Stimulated activated naive CD4-positive, alpha-beta T cell (primary cell): ENCODE results near the gene KCNH5.

Source experiments
- DNase-seq, 6 experiments: peaks; one replicate each; lab custom pipeline; 2025; lab: John Stamatoyannopoulos, UW

Gene KCNH5

GRCh38 chr14:62988967-62989366 lies 56.3 kb downstream of the KCNH5 start:
- no peak for DNase-seq

GRCh38 chr14:62983821-62984220 lies 61.4 kb downstream of the KCNH5 start:
- DNase-seq, result no peak

GRCh38 chr14:62980693-62981092 lies 64.6 kb downstream of the KCNH5 start:
- no peak for DNase-seq

- DNase-seq, result no peak
Measured at GRCh38 chr14:62957562-62957961, 87.7 kb downstream of the KCNH5 start.

- DNase-seq, result no peak
Measured at GRCh38 chr14:62956413-62956812, 88.8 kb downstream of the KCNH5 start.

GRCh38 chr14:62954165-62954564 lies 91.1 kb downstream of the KCNH5 start:
- no peak for DNase-seq

GRCh38 chr14:62952226-62952625 lies 93.0 kb downstream of the KCNH5 start:
- no peak for DNase-seq

- DNase-seq, result no peak
Measured at GRCh38 chr14:62947301-62947700, 98.0 kb downstream of the KCNH5 start.

GRCh38 chr14:62946221-62946620 lies 99.0 kb downstream of the KCNH5 start:
- no peak for DNase-seq

- DNase-seq, result no peak
Measured at GRCh38 chr14:62943202-62943601, 102.1 kb downstream of the KCNH5 start.

- DNase-seq, result no peak
Measured at GRCh38 chr14:62939970-62940369, 105.3 kb downstream of the KCNH5 start.

GRCh38 chr14:62938778-62939177 lies 106.5 kb downstream of the KCNH5 start:
- no peak for DNase-seq

- DNase-seq, result no peak
Measured at GRCh38 chr14:62934439-62934838, 110.8 kb downstream of the KCNH5 start.

GRCh38 chr14:62921466-62921865 lies 123.8 kb downstream of the KCNH5 start:
- DNase-seq, result no peak

GRCh38 chr14:62916551-62916950 lies 128.7 kb downstream of the KCNH5 start:
- no peak for DNase-seq

GRCh38 chr14:62914873-62915272 lies 130.4 kb downstream of the KCNH5 start:
- no peak for DNase-seq

GRCh38 chr14:62914025-62914424 lies 131.2 kb downstream of the KCNH5 start:
- no peak for DNase-seq

GRCh38 chr14:62908506-62908905 lies 136.8 kb downstream of the KCNH5 start:
- DNase-seq, result no peak

- no peak for DNase-seq
Measured at GRCh38 chr14:62905566-62905965, 139.7 kb downstream of the KCNH5 start.

- no peak for DNase-seq
Measured at GRCh38 chr14:62897771-62898170, 147.5 kb downstream of the KCNH5 start.

GRCh38 chr14:62896932-62897456 lies 148.3 kb downstream of the KCNH5 start:
- DNase-seq, result no peak

GRCh38 chr14:62894736-62895135 lies 150.5 kb downstream of the KCNH5 start:
- DNase-seq, result no peak

GRCh38 chr14:62889364-62889763 lies 155.9 kb downstream of the KCNH5 start:
- no peak for DNase-seq

GRCh38 chr14:62886461-62886860 lies 158.8 kb downstream of the KCNH5 start:
- no peak for DNase-seq

GRCh38 chr14:62885451-62885850 lies 159.8 kb downstream of the KCNH5 start:
- DNase-seq, result no peak
